Osteoblast (primary cell): ENCODE measurements around the gene CBY2. TPM values are rescaled to one million over a fixed set of nuclear protein-coding genes. Genes with fewer than 3 reads are reported as not detected.
A peak's percentile ranks its signal among the peaks of the same experiment; 100 is the strongest.

ENCODE experiments used
- DNase-seq: peaks from one replicate; pipeline ENCODE4 v3.0.0; 2011; ENCODE audit warnings: low spot score, mixed read lengths; ENCODE audit not compliant: insufficient read length; ENCODE audit errors: missing footprints
- H2AFZ ChIP-seq: 2 replicates; pipeline ENCODE4 v1.6.0; 2011; ENCODE audit warnings: mild to moderate bottlenecking, low read length
- H3K27ac ChIP-seq: 2 replicates; pipeline ENCODE4 v1.5.1; 2011; ENCODE audit warnings: mild to moderate bottlenecking, low read depth, low read length, moderate library complexity
- H3K27me3 ChIP-seq: 2 replicates; pipeline ENCODE4 v1.6.0; 2012; ENCODE audit warnings: mild to moderate bottlenecking, control low read depth, inconsistent platforms, low read length, moderate library complexity; ENCODE audit not compliant: insufficient read depth
- H3K36me3 ChIP-seq: 2 replicates; pipeline ENCODE4 v1.5.1; 2011; ENCODE audit warnings: mild to moderate bottlenecking, low read length, control low read depth, moderate library complexity; ENCODE audit not compliant: insufficient read depth
- H3K4me1 ChIP-seq: 2 replicates; pipeline ENCODE4 v1.5.1; 2011; ENCODE audit warnings: mild to moderate bottlenecking, low read length, control low read depth, moderate library complexity; ENCODE audit not compliant: insufficient read depth
- H3K4me2 ChIP-seq: 2 replicates; pipeline ENCODE4 v1.6.0; 2011; ENCODE audit warnings: mild to moderate bottlenecking, low read length; ENCODE audit not compliant: insufficient read depth
- H3K4me3 ChIP-seq: fragments of 200-600 bp; sonication (generic); 3 replicates; pipeline ENCODE4 v1.5.1; 2012; ENCODE audit warnings: mild to moderate bottlenecking, low read length, inconsistent platforms; ENCODE audit not compliant: insufficient read depth
- H3K79me2 ChIP-seq: 2 replicates; pipeline ENCODE4 v1.6.0; 2012; ENCODE audit warnings: mild to moderate bottlenecking, low read length, control low read depth, inconsistent platforms; ENCODE audit not compliant: insufficient read depth
- H3K9me3 ChIP-seq: 2 replicates; pipeline ENCODE4 v1.5.1; 2011; ENCODE audit warnings: low read depth, low read length, control low read depth
- H4K20me1 ChIP-seq: 2 replicates; pipeline ENCODE4 v1.6.0; 2012; ENCODE audit warnings: mild to moderate bottlenecking, low read length, control low read depth; ENCODE audit not compliant: insufficient read depth
- CTCF ChIP-seq: IDR thresholded peaks from 2 replicates; pipeline ENCODE4 v1.5.1; 2011; ENCODE audit warnings: mild to moderate bottlenecking, low read depth, low read length, moderate library complexity; ENCODE audit errors: extremely low read depth
- total RNA-seq: library from RNA; depleted of rRNA; stranded (reverse); fragments of >200 nt; gene quantifications from 2 replicates; pipeline ENCODE4 v1.2.3, GENCODE V29; 2012

CBY2 gene
- total RNA-seq, 1 donor: not detected

- Histone ChIP-seq H3K27ac (no peak overlapping the region), H3K79me2 (no peaks in the 10 kb centered on the region), H3K27me3 (peaks cover 7% of the 10 kb centered on the region), H2AFZ (no peak overlapping the region), H3K4me3 (no peak overlapping the region), H3K36me3 (no peaks in the 10 kb centered on the region), H4K20me1 (no peaks in the 10 kb centered on the region), H3K9me3 (no peaks in the 10 kb centered on the region), H3K4me2 (no peak overlapping the region), H3K4me1 (peaks cover 10% of the 10 kb centered on the region)
- no peak for DNase-seq
- TF ChIP-seq CTCF: no peak
These were observed 19.6 kb upstream of the CBY2 start for GRCh38 chr13:45682494-45683008.

GRCh38 chr13:45683701-45684100 is 18.4 kb upstream of the CBY2 start:
- no peak overlapping the region for H3K27ac ChIP-seq
- peaks cover 10% of the 10 kb centered on the region for H3K27me3 ChIP-seq
- no peak overlapping the region for H2AFZ ChIP-seq
- DNase-seq: no peak
- no peak overlapping the region for H3K4me3 ChIP-seq
- H3K4me2 ChIP-seq: no peak overlapping the region
- H3K79me2 ChIP-seq: no peaks in the 10 kb centered on the region
- H3K9me3 ChIP-seq: no peaks in the 10 kb centered on the region
- peaks cover 10% of the 10 kb centered on the region for H3K4me1 ChIP-seq
- no peaks in the 10 kb centered on the region for H4K20me1 ChIP-seq
- peak; percentile 24 for TF ChIP-seq CTCF
- H3K36me3 ChIP-seq: no peaks in the 10 kb centered on the region

GRCh38 chr13:45688577-45688976 is 13.5 kb upstream of the CBY2 start:
- TF ChIP-seq CTCF: no peak
- no peak overlapping the region for H3K27ac ChIP-seq
- H3K36me3 ChIP-seq: no peaks in the 10 kb centered on the region
- H3K4me1 ChIP-seq: no peaks in the 10 kb centered on the region
- H3K27me3 ChIP-seq: peaks cover 26% of the 10 kb centered on the region
- no peak overlapping the region for H2AFZ ChIP-seq
- H4K20me1 ChIP-seq: no peaks in the 10 kb centered on the region
- no peak overlapping the region for H3K4me3 ChIP-seq
- H3K4me2 ChIP-seq: no peak overlapping the region
- DNase-seq: no peak
- no peaks in the 10 kb centered on the region for H3K79me2 ChIP-seq
- no peaks in the 10 kb centered on the region for H3K9me3 ChIP-seq

- DNase-seq: no peak
- Histone ChIP-seq H3K4me2 (no peak overlapping the region), H3K79me2 (no peaks in the 10 kb centered on the region), H3K36me3 (no peaks in the 10 kb centered on the region), H3K4me3 (no peak overlapping the region), H3K4me1 (no peaks in the 10 kb centered on the region), H3K27ac (no peak overlapping the region), H4K20me1 (no peaks in the 10 kb centered on the region), H3K27me3 (peaks cover 28% of the 10 kb centered on the region), H2AFZ (no peak overlapping the region), H3K9me3 (no peaks in the 10 kb centered on the region)
- TF ChIP-seq CTCF: no peak
These were observed 11.5 kb upstream of the CBY2 start for GRCh38 chr13:45690636-45691035.
